ENCODE measurements around the gene ADCY10. TPM values are rescaled to one million over a fixed set of nuclear protein-coding genes. Genes with fewer than 3 reads are reported as not detected.

ADCY10 gene
- total and polyA plus RNA-seq, 12 donors, result 0.07 to 0.61 (median 0.24) TPM; not detected in 2

GRCh38 chr1:167912294-167912693 is 1.6 kb downstream of the ADCY10 start:
- Histone ChIP-seq H3K27ac (no peak overlapping the region), H3K9me3 (replicated peaks in 1 of 3) (no peaks in the 10 kb centered on the region), H3K4me3 (no peak overlapping the region), H3K36me3 (replicated peaks in 1 of 2) (no peaks in the 10 kb centered on the region), H3K27me3 (no peaks in the 10 kb centered on the region), H3K4me1 (replicated peaks in 1 of 2) (no peaks in the 10 kb centered on the region)
- intact Hi-C loops (cut with DNase I), result no loop called here
- TF ChIP-seq CTCF (IDR thresholded peaks at IDR 0.05) (no peak), POLR2A (IDR thresholded peaks at IDR 0.05) (no peak)
- 60 to 68% (median 64%) methylated on average over 7 of the region's 7 CpGs for WGBS, 4 donors
- DNase-seq, result no peak

GRCh38 chr1:167911413-167911812 is 2.5 kb downstream of the ADCY10 start:
- Histone ChIP-seq H3K4me3 (no peak overlapping the region), H3K36me3 (replicated peaks in 1 of 2) (no peaks in the 10 kb centered on the region), H3K9me3 (replicated peaks in 1 of 3) (no peaks in the 10 kb centered on the region), H3K27me3 (no peaks in the 10 kb centered on the region), H3K4me1 (replicated peaks in 1 of 2) (no peaks in the 10 kb centered on the region), H3K27ac (no peak overlapping the region)
- TF ChIP-seq POLR2A (IDR thresholded peaks at IDR 0.05), result no peak
- TF ChIP-seq CTCF (IDR thresholded peaks at IDR 0.05), result no peak
- 74 to 82% (median 75%) methylated on average over 8 of the region's 8 CpGs for WGBS, 4 donors
- no peak for DNase-seq
- intact Hi-C loops (cut with DNase I), result no loop called here

- no peaks in the 10 kb centered on the region for H3K36me3 ChIP-seq (replicated peaks in 1 of 2)
- H3K27me3 ChIP-seq, result no peaks in the 10 kb centered on the region
- intact Hi-C loops (cut with DNase I), result no loop called here
- TF ChIP-seq CTCF (IDR thresholded peaks at IDR 0.05) (no peak), POLR2A (IDR thresholded peaks at IDR 0.05) (no peak)
- DNase-seq, result no peak
- no peaks in the 10 kb centered on the region for H3K9me3 ChIP-seq (replicated peaks in 1 of 3)
- no peak overlapping the region for H3K4me3 ChIP-seq
- 81 to 88% (median 87%) methylated on average over 2 of the region's 2 CpGs for WGBS, 4 donors
- no peaks in the 10 kb centered on the region for H3K4me1 ChIP-seq (replicated peaks in 1 of 2)
- H3K27ac ChIP-seq, result no peak overlapping the region
Measured at GRCh38 chr1:167910530-167910929, 3.4 kb downstream of the ADCY10 start.

GRCh38 chr1:167909691-167910180 is 4.2 kb downstream of the ADCY10 start:
- H3K27me3 ChIP-seq, result no peaks in the 10 kb centered on the region
- no peaks in the 10 kb centered on the region for H3K4me1 ChIP-seq (replicated peaks in 1 of 2)
- intact Hi-C loops (cut with DNase I), result no loop called here
- DNase-seq, result no peak
- no peaks in the 10 kb centered on the region for H3K36me3 ChIP-seq (replicated peaks in 1 of 2)
- H3K4me3 ChIP-seq, result no peak overlapping the region
- H3K9me3 ChIP-seq (replicated peaks in 1 of 3), result no peaks in the 10 kb centered on the region
- WGBS, 4 donors, result 85 to 91% (median 86%) methylated on average over 6 of the region's 6 CpGs
- no peak for TF ChIP-seq POLR2A (IDR thresholded peaks at IDR 0.05)
- no peak for TF ChIP-seq CTCF (IDR thresholded peaks at IDR 0.05)
- no peak overlapping the region for H3K27ac ChIP-seq

All from adrenal gland (tissue), 12 donors.